HCT116 (cell line): ENCODE results near the gene ERCC6. TPM values are rescaled to one million over a fixed set of nuclear protein-coding genes. Genes with fewer than 3 reads are reported as not detected.

Source experiments
- ATAC-seq: fragments of 200-7000 bp; cut with Tn5 transposase; 2 replicates; pipeline ENCODE4 v1.9.1; 2020; ENCODE audit warnings: mild to moderate bottlenecking, moderate library complexity
- BruUV-seq: library from RNA; stranded (reverse); fragments of 400-500 nt; replicated peaks from 2 replicates; lab custom pipeline; 2021; lab: Mats Ljungman, UMichigan
- CTCF ChIA-PET: fragments of 300-600 bp; sonication (Branson Sonifier 250); formaldehyde crosslinking; loops from one replicate; lab custom pipeline; 2021; ENCODE audit warnings: antibody characterized with exemption; lab: Charles Lee
- POLR2A ChIA-PET: fragments of 300-600, 350-600 bp; sonication (Branson Sonifier 250); formaldehyde crosslinking; loops from one replicate; lab custom pipeline; 2021; ENCODE audit warnings: antibody characterized with exemption; lab: Charles Lee
- RAD21 ChIA-PET, 2 experiments: fragments of 300-600 bp; sonication (Branson Sonifier 250); formaldehyde crosslinking; loops; one replicate each; lab custom pipeline; 2023; ENCODE audit warnings: low total read pairs in 2 of 2; ENCODE audit not compliant: uncharacterized antibody in 2 of 2, unreplicated experiment in 2 of 2, low non-redundant PET in 1 of 2; lab: Charles Lee
- DNase-seq: peaks from one replicate; pipeline ENCODE4 v3.0.0-alpha.2; 2010; ENCODE audit warnings: low read depth, low spot score
- H2AFZ ChIP-seq: fragments of 200-600 bp; shearing (Covaris generic), sonication (generic); 2 replicates; pipeline ENCODE4 v1.6.1; 2017; ENCODE audit warnings: low read depth, mixed run types, mixed read lengths, antibody characterized with exemption, low read length; ENCODE audit not compliant: poor library complexity, severe bottlenecking
- H3K27ac ChIP-seq: 2 replicates; pipeline ENCODE4 v1.5.1; 2012; ENCODE audit warnings: low read depth, low read length
- H3K27me3 ChIP-seq: fragments of 200-600 bp; sonication (generic); 2 replicates; pipeline ENCODE4 v1.6.1; 2016; ENCODE audit warnings: mixed run types, low read length, mixed read lengths; ENCODE audit not compliant: insufficient read depth
- H3K36me3 ChIP-seq, 2 experiments: fragments of 200-500 bp in 1 of 2; fragments of 200-600 bp in 1 of 2; sonication (Bioruptor generic) in 1 of 2; sonication (generic) in 1 of 2; 2 replicates each; pipeline versions ENCODE4 v1.5.1 to v1.6.1; 2014 to 2016; ENCODE audit warnings: low read length in 2 of 2, inconsistent platforms in 1 of 2, mixed read lengths in 1 of 2, mixed run types in 1 of 2; ENCODE audit not compliant: insufficient read depth in 2 of 2, control insufficient read depth in 1 of 2
- H3K4me1 ChIP-seq, 2 experiments: fragments of 200-600 bp in 1 of 2; sonication (generic) in 1 of 2; 2 replicates each; pipeline versions ENCODE4 v1.5.1 to v1.6.1; 2012 to 2017; ENCODE audit warnings: low read length in 2 of 2, inconsistent platforms in 1 of 2, mild to moderate bottlenecking in 1 of 2, mixed read lengths in 1 of 2, mixed run types in 1 of 2, moderate library complexity in 1 of 2; ENCODE audit not compliant: insufficient read depth in 2 of 2, control insufficient read depth in 1 of 2
- H3K4me2 ChIP-seq: fragments of 200-600 bp; sonication (generic); 2 replicates; pipeline ENCODE4 v1.6.1; 2017; ENCODE audit warnings: mixed run types, low read length, mixed read lengths
- H3K4me3 ChIP-seq, 2 experiments: fragments of 200-600 bp in 1 of 2; sonication (generic) in 1 of 2; replicated peaks in 1 of 2; 2 replicates each; pipeline ENCODE4 v1.5.1; 2011 to 2016; ENCODE audit warnings: low read length in 2 of 2, control low read depth in 1 of 2, low read depth in 1 of 2, mild to moderate bottlenecking in 1 of 2, mixed read lengths in 1 of 2, mixed run types in 1 of 2
- H3K79me2 ChIP-seq: fragments of 200-600 bp; sonication (generic); 2 replicates; pipeline ENCODE4 v1.6.1; 2017; ENCODE audit warnings: mild to moderate bottlenecking, mixed run types, low read length, moderate library complexity, mixed read lengths; ENCODE audit not compliant: insufficient read depth
- H3K9ac ChIP-seq: fragments of 200-600 bp; sonication (generic); 2 replicates; pipeline ENCODE4 v1.6.1; 2016; ENCODE audit warnings: low read length, mixed read lengths
- H3K9me2 ChIP-seq: fragments of 200-600 bp; sonication (generic), shearing (Covaris generic); 2 replicates; pipeline ENCODE4 v1.6.1; 2017; ENCODE audit warnings: mixed run types, mild to moderate bottlenecking, moderate library complexity; ENCODE audit not compliant: insufficient read depth
- H3K9me3 ChIP-seq, 2 experiments: fragments of 200-500 bp in 1 of 2; fragments of 200-600 bp in 1 of 2; sonication (Bioruptor generic) in 1 of 2; sonication (generic) in 1 of 2; 2 replicates each; pipeline ENCODE4 v1.6.1; 2014 to 2017; ENCODE audit warnings: low read length in 2 of 2, mixed read lengths in 2 of 2, inconsistent platforms in 1 of 2, low read depth in 1 of 2, mild to moderate bottlenecking in 1 of 2, mixed run types in 1 of 2, moderate library complexity in 1 of 2; ENCODE audit not compliant: control insufficient read depth in 1 of 2, insufficient read depth in 1 of 2
- H4K20me1 ChIP-seq: fragments of 200-600 bp; sonication (generic), shearing (Covaris generic); 2 replicates; pipeline ENCODE4 v1.6.1; 2017; ENCODE audit warnings: mixed run types, mild to moderate bottlenecking, moderate library complexity; ENCODE audit not compliant: insufficient read depth
- CEBPB ChIP-seq: IDR thresholded peaks from 2 replicates; pipeline ENCODE4 v1.6.1; 2012; ENCODE audit warnings: low read depth
- EGR1 ChIP-seq: IDR thresholded peaks from 2 replicates; pipeline ENCODE4 v1.6.1; 2012; ENCODE audit warnings: low read depth
- EZH2phosphoT487 ChIP-seq: fragments of 200-600 bp; IDR thresholded peaks from 2 replicates; pipeline ENCODE4 v1.6.1; 2018; ENCODE audit warnings: antibody characterized with exemption, borderline replicate concordance
- FOSL1 ChIP-seq: IDR thresholded peaks from 2 replicates; pipeline ENCODE4 v1.6.1; 2012; ENCODE audit warnings: low read depth
- JUND ChIP-seq: IDR thresholded peaks from 2 replicates; pipeline ENCODE4 v1.6.1; 2012
- POLR2A ChIP-seq: IDR thresholded peaks from 2 replicates; pipeline ENCODE4 v1.7.0; 2011; ENCODE audit warnings: borderline replicate concordance; ENCODE audit not compliant: insufficient read depth, insufficient read length; ENCODE audit errors: extremely low read depth
- POLR2AphosphoS5 ChIP-seq: IDR thresholded peaks from 2 replicates; pipeline ENCODE4 v1.6.1; 2011; ENCODE audit warnings: mild to moderate bottlenecking, low read depth, low read length, moderate library complexity
- intact Hi-C: fragments of 100-400 bp; cut with micrococcal nuclease; formaldehyde crosslinking; loops from 2 replicates; pipeline ENCODE4 v1.10.0; 2022
- total RNA-seq: library from RNA; stranded (reverse); gene quantifications from one replicate; pipeline ENCODE4 v1.2.1, GENCODE V29; 2021; ENCODE audit not compliant: unreplicated experiment
- TF ChIP-seq, protein P1 (sequence below): IDR thresholded peaks from 2 replicates; pipeline ENCODE4 v1.6.1; 2011; ENCODE audit warnings: mild to moderate bottlenecking, low read length, moderate library complexity; ENCODE audit not compliant: insufficient replicate concordance; ENCODE audit errors: extremely low read depth
- TF ChIP-seq, protein P2 (sequence below): IDR thresholded peaks from 2 replicates; pipeline ENCODE4 v1.6.1; 2012
- TF ChIP-seq, protein P3 (sequence below): IDR thresholded peaks from 2 replicates; pipeline ENCODE4 v1.6.1; 2012

Gene ERCC6
- total RNA-seq, 1 experiment from 2014 or later, result 16.4 TPM

DNA sequence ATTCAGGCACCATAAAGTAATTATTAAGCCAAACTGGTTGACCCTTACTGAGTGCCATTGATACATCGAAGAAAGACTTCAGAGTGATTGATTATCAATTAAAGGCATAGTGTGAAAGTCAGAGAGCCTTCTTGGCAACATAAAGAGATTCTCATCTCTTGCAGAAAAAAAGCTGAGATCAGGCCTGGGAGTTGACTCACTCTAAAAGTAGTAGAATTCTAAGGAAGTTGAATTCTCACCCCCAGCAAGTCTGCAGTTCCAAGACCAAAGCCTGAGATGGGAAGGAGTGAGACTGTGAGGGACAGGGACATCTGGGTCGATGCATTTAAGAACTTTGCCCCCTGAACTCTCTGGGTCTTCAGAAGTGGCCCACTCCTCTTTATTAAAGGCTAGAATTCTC lies 21.6 kb upstream of the ERCC6 start (continued):
- TF ChIP-seq POLR2A (no peak), FOSL1 (no peak), POLR2AphosphoS5 (no peak), JUND (no peak), EZH2phosphoT487 (no peak)
- TF ChIP-seq, protein P1, sequence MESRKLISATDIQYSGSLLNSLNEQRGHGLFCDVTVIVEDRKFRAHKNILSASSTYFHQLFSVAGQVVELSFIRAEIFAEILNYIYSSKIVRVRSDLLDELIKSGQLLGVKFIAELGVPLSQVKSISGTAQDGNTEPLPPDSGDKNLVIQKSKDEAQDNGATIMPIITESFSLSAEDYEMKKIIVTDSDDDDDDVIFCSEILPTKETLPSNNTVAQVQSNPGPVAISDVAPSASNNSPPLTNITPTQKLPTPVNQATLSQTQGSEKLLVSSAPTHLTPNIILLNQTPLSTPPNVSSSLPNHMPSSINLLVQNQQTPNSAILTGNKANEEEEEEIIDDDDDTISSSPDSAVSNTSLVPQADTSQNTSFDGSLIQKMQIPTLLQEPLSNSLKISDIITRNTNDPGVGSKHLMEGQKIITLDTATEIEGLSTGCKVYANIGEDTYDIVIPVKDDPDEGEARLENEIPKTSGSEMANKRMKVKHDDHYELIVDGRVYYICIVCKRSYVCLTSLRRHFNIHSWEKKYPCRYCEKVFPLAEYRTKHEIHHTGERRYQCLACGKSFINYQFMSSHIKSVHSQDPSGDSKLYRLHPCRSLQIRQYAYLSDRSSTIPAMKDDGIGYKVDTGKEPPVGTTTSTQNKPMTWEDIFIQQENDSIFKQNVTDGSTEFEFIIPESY, result no peak
- TF ChIP-seq, protein P2, sequence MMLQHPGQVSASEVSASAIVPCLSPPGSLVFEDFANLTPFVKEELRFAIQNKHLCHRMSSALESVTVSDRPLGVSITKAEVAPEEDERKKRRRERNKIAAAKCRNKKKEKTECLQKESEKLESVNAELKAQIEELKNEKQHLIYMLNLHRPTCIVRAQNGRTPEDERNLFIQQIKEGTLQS, result no peak
- TF ChIP-seq, all 23 proteins: peak for 0

DNA sequence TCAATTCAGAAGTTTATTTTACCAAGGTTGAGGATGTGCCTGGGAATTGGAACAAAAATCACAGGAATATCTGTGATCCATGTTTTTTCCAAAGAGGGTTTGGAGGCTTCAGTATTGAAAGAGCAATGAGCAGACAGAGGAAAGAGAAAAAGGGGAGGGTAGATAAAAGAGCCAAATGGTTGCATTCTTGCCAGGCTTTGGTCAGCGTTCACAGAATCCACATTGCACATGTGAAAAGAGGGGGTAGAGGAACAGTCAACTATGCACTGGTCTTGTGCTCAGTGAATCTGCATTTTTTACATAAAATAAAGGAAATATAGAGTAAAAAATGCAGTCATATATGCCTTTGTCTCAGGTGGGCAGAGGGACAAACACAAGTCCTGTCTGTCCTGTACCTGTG lies 20.6 kb upstream of the ERCC6 start:
- BruUV-seq, result no TSS peak
- Histone ChIP-seq H3K4me1 (no peaks in the 10 kb centered on the region), H3K4me2 (no peak overlapping the region), H2AFZ (no peak overlapping the region), H3K27ac (no peak overlapping the region), H3K9ac (no peak overlapping the region), H4K20me1 (no peaks in the 10 kb centered on the region), H3K27me3 (peaks cover 8% of the 10 kb centered on the region), H3K36me3 (no peaks in the 10 kb centered on the region), H3K79me2 (no peaks in the 10 kb centered on the region), H3K9me2 (no peaks in the 10 kb centered on the region), H3K4me3 (no peak overlapping the region), H3K9me3 (no peaks in the 10 kb centered on the region)
- RAD21 ChIA-PET, result no interaction called here
- DNase-seq (no peak), ATAC-seq (no peak)
- intact Hi-C loops, result no loop called here
- POLR2A ChIA-PET, result no interaction called here
- TF ChIP-seq, protein P3, sequence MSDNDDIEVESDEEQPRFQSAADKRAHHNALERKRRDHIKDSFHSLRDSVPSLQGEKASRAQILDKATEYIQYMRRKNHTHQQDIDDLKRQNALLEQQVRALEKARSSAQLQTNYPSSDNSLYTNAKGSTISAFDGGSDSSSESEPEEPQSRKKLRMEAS, result no peak
- TF ChIP-seq EGR1, result no peak
- TF ChIP-seq CEBPB, result no peak
- CTCF ChIA-PET, result no interaction called here
